ENCODE measurements around the gene F2R. TPM values are rescaled to one million over a fixed set of nuclear protein-coding genes. Genes with fewer than 3 reads are reported as not detected.

Gene F2R
- total RNA-seq, 1 donor from 2014 or later: 53.8 TPM

DNA sequence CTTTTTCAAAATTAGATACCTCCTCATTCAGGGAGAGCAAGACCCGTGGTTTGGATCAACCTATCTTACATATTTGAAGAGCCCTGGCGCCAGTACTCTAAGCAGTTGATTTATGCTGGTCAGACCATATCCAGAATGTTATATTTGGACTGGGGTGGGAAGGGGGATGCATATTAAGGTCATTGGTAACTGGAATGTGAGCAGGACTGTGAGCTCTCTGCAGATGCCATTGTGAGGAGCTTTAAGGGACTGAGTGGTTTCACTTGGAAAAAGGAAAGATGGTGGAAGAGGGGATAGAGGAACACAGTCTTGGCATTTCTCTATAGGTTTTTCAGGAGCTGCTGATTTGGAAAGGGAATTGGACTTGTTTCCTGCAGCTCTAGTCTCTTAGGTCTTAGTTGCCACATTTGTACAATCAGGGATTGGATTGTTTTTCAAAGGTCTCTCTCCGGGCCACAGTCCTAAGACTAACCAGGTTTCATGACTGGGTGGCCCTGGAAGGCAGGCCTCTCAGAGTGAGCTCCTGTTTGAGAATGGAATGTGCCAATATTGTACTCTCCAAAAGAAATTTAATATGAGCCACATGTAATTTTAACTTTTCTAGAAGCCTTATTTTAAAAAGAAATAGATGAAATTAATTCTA lies 25.8 kb upstream of the F2R start:
- DNase-seq (ENCODE audit: low spot score): no peak
- H3K36me3 ChIP-seq: no peaks in the 10 kb centered on the region
- no peak for TF ChIP-seq EZH2phosphoT487 (IDR thresholded peaks at IDR 0.05)
- TF ChIP-seq EZH2 (IDR thresholded peaks at IDR 0.05): no peak
- TF ChIP-seq, protein P1, sequence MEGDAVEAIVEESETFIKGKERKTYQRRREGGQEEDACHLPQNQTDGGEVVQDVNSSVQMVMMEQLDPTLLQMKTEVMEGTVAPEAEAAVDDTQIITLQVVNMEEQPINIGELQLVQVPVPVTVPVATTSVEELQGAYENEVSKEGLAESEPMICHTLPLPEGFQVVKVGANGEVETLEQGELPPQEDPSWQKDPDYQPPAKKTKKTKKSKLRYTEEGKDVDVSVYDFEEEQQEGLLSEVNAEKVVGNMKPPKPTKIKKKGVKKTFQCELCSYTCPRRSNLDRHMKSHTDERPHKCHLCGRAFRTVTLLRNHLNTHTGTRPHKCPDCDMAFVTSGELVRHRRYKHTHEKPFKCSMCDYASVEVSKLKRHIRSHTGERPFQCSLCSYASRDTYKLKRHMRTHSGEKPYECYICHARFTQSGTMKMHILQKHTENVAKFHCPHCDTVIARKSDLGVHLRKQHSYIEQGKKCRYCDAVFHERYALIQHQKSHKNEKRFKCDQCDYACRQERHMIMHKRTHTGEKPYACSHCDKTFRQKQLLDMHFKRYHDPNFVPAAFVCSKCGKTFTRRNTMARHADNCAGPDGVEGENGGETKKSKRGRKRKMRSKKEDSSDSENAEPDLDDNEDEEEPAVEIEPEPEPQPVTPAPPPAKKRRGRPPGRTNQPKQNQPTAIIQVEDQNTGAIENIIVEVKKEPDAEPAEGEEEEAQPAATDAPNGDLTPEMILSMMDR (IDR thresholded peaks at IDR 0.05): no peak
- no peaks in the 10 kb centered on the region for H3K4me1 ChIP-seq
- no peak overlapping the region for H3K4me3 ChIP-seq
- Mint-ChIP-seq H3K27me3 (ENCODE audit: insufficient read depth, low read depth) (no peaks in the 10 kb centered on the region), H3K36me3 (peaks cover 21% of the 10 kb centered on the region), H3K27ac (no peak overlapping the region), H3K4me1 (peaks cover 16% of the 10 kb centered on the region), H3K9me3 (peaks cover 6% of the 10 kb centered on the region), H3K4me3 (no peak overlapping the region)
- no peaks in the 10 kb centered on the region for H3K9me3 ChIP-seq (ENCODE audit: low read depth)
- H2AFZ ChIP-seq (replicated peaks): no peak overlapping the region
- H3K79me2 ChIP-seq (ENCODE audit: low read depth): no peaks in the 10 kb centered on the region
- H3K9ac ChIP-seq: no peak overlapping the region
- no peak overlapping the region for H3K4me2 ChIP-seq
- no peak overlapping the region for H3K27ac ChIP-seq
- H3F3A ChIP-seq (ENCODE audit: low read depth): no peaks in the 10 kb centered on the region
- no peaks in the 10 kb centered on the region for H3K27me3 ChIP-seq
- H4K20me1 ChIP-seq (ENCODE audit: low read depth): no peaks in the 10 kb centered on the region

DNA sequence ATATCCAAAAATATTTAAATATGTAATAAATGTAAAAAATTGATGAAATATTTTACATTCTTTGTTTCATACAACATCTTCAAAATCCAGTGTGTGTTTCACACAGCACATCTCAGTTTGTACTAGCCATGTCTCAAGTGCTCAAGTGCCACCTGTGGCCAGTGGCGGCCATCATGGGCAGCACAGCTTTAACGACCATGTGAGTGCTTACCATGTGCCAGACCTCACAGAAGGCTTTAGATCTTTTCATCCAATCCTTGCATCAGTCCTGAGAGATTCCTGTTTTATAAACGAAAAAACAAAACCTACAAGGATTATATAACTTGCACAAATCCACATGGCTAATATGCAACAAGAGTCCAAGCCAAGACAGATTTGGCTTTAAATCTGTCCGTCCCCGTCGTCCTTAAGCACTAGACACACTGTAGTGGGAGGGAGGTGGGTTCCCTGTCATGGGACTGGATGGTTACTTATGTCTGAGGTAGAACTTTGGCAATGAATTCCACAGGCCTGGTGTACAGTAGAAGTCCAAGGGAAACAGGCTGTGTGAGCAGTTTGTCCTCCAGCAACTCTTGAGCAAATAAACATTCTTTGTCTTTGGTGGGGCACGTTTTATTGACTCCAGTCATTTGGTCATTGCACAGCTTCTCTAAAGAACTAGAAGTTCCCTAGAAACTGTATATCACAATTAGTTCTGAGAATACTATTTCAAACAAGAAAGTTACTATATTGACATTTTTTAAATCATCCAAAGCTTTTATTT lies 25.0 kb upstream of the F2R start:
- no peaks in the 10 kb centered on the region for H3K79me2 ChIP-seq (ENCODE audit: low read depth)
- no peaks in the 10 kb centered on the region for H3K4me1 ChIP-seq
- H3K27ac Mint-ChIP-seq: no peak overlapping the region
- H3K27me3 ChIP-seq: no peaks in the 10 kb centered on the region
- DNase-seq (ENCODE audit: low spot score): no peak
- H3F3A ChIP-seq (ENCODE audit: low read depth): no peaks in the 10 kb centered on the region
- no peaks in the 10 kb centered on the region for H3K36me3 ChIP-seq
- H3K27me3 Mint-ChIP-seq (ENCODE audit: insufficient read depth, low read depth): no peaks in the 10 kb centered on the region
- no peaks in the 10 kb centered on the region for H4K20me1 ChIP-seq (ENCODE audit: low read depth)
- H2AFZ ChIP-seq (replicated peaks): no peak overlapping the region
- H3K27ac ChIP-seq: no peak overlapping the region
- peaks cover 16% of the 10 kb centered on the region for H3K4me1 Mint-ChIP-seq
- TF ChIP-seq EZH2phosphoT487 (IDR thresholded peaks at IDR 0.05) (no peak), EZH2 (IDR thresholded peaks at IDR 0.05) (no peak)
- TF ChIP-seq, protein P1 (IDR thresholded peaks at IDR 0.05): no peak
- no peaks in the 10 kb centered on the region for H3K9me3 ChIP-seq (ENCODE audit: low read depth)
- no peak overlapping the region for H3K9ac ChIP-seq
- peaks cover 17% of the 10 kb centered on the region for H3K36me3 Mint-ChIP-seq
- no peak overlapping the region for H3K4me3 Mint-ChIP-seq
- H3K4me2 ChIP-seq: no peak overlapping the region
- H3K4me3 ChIP-seq: no peak overlapping the region
- peaks cover 6% of the 10 kb centered on the region for H3K9me3 Mint-ChIP-seq

DNA sequence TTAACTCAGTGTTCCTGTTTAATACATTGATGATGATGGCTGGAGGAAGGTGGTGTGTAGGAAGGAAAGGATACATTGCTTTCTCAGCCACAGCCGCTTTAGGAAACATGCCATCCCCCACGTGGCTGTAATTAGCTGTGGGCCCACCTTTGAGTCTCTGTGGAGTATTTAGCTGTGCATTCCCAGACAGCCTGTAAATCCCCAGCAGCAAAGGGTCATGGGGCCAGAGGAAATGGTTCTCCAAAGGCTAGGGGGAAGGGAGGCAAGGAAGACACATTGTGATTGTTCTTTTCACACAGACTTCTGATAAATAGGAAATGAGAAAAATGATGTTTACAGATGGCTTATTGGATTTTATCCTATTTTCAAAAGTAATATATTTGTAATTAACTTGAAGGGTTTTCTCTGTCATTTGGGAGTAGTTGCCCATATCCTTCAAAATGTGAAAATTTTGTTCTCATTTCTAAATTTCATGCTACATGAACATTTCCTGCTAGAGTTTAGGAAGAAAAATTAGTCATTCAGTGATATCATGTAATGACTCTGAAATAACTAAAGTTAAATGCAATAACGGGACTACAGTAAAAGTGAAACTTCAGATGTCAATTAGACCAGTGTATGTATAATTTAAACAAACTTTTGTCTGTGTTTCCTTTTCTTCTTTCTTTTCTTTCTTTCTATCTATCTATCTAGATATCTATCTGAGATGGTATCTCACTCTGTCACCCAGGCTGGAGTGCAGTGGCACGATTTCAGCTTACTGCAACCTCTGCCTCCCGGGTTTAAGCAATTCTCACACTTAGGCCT lies 24.3 kb upstream of the F2R start:
- Histone ChIP-seq H3K9me3 (ENCODE audit: low read depth) (no peaks in the 10 kb centered on the region), H3K4me3 (no peak overlapping the region), H3K4me2 (no peak overlapping the region), H3K36me3 (no peaks in the 10 kb centered on the region), H2AFZ (replicated peaks) (no peak overlapping the region), H4K20me1 (ENCODE audit: low read depth) (no peaks in the 10 kb centered on the region), H3K9ac (no peak overlapping the region), H3F3A (ENCODE audit: low read depth) (no peaks in the 10 kb centered on the region), H3K27ac (no peak overlapping the region), H3K27me3 (no peaks in the 10 kb centered on the region), H3K4me1 (no peaks in the 10 kb centered on the region), H3K79me2 (ENCODE audit: low read depth) (no peaks in the 10 kb centered on the region)
- no peaks in the 10 kb centered on the region for H3K27me3 Mint-ChIP-seq (ENCODE audit: insufficient read depth, low read depth)
- peaks cover 16% of the 10 kb centered on the region for H3K4me1 Mint-ChIP-seq
- no peak overlapping the region for H3K27ac Mint-ChIP-seq
- H3K36me3 Mint-ChIP-seq: peaks cover 20% of the 10 kb centered on the region
- no peak for TF ChIP-seq EZH2phosphoT487 (IDR thresholded peaks at IDR 0.05)
- TF ChIP-seq, protein P1 (IDR thresholded peaks at IDR 0.05): no peak
- no peak for TF ChIP-seq EZH2 (IDR thresholded peaks at IDR 0.05)
- peaks cover 5% of the 10 kb centered on the region for H3K9me3 Mint-ChIP-seq
- no peak overlapping the region for H3K4me3 Mint-ChIP-seq
- DNase-seq (ENCODE audit: low spot score): peak; percentile 22
